Left renal cortex interstitium (tissue), 4 donors: ENCODE results near the gene HBQ1. TPM values are rescaled to one million over a fixed set of nuclear protein-coding genes. Genes with fewer than 3 reads are reported as not detected.
"Not testable (repeated sequence)": the region's sequence is repeated elsewhere in the genome, so short reads cannot be mapped to it uniquely, and the experiment has no call there.

Experiments
- DNase-seq, 4 donors: peaks; one replicate each; pipeline ENCODE4 v3.0.0-alpha.2; 2013; ENCODE audit warnings: low read depth in 4 of 4, low spot score in 2 of 4, missing footprints in 1 of 4
- polyA plus RNA-seq, 4 donors: library from polyadenylated mRNA; unstranded; fragments of 120-200 nt; gene quantifications; one replicate each; pipeline ENCODE4 v1.2.1, GENCODE V29; 2013; ENCODE audit not compliant: insufficient read length in 4 of 4

HBQ1 gene
- polyA plus RNA-seq, 4 donors = 0.77 to 1.2 (median 0.91) TPM

DNA sequence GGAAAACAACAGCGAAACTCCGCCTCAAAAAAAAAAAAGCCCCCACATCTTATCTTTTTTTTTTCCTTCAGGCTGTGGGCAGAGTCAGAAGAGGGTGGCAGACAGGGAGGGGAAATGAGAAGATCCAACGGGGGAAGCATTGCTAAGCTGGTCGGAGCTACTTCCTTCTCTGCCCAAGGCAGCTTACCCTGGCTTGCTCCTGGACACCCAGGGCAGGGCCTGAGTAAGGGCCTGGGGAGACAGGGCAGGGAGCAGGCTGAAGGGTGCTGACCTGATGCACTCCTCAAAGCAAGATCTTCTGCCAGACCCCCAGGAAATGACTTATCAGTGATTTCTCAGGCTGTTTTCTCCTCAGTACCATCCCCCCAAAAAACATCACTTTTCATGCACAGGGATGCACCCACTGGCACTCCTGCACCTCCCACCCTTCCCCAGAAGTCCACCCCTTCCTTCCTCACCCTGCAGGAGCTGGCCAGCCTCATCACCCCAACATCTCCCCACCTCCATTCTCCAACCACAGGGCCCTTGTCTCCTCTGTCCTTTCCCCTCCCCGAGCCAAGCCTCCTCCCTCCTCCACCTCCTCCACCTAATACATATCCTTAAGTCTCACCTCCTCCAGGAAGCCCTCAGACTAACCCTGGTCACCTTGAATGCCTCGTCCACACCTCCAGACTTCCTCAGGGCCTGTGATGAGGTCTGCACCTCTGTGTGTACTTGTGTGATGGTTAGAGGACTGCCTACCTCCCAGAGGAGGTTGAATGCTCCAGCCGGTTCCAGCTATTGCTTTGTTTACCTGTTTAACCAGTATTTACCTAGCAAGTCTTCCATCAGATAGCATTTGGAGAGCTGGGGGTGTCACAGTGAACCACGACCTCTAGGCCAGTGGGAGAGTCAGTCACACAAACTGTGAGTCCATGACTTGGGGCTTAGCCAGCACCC lies 5.0 kb upstream of the HBQ1 start:
- DNase-seq = no peak

DNA sequence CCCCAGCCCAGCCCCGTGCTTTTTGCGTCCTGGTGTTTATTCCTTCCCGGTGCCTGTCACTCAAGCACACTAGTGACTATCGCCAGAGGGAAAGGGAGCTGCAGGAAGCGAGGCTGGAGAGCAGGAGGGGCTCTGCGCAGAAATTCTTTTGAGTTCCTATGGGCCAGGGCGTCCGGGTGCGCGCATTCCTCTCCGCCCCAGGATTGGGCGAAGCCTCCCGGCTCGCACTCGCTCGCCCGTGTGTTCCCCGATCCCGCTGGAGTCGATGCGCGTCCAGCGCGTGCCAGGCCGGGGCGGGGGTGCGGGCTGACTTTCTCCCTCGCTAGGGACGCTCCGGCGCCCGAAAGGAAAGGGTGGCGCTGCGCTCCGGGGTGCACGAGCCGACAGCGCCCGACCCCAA lies 4.3 kb upstream of the HBQ1 start:
- DNase-seq = not testable (repeated sequence)

GRCh38 chr16:176477-177382 lies 3.5 kb upstream of the HBQ1 start, which contains the start of gene HBA1:
Gene HBA1 (plus strand): TSS chr16:176680. CDS start chr16:176717, 37 bp downstream.
- DNase-seq = not testable (repeated sequence)

DNA sequence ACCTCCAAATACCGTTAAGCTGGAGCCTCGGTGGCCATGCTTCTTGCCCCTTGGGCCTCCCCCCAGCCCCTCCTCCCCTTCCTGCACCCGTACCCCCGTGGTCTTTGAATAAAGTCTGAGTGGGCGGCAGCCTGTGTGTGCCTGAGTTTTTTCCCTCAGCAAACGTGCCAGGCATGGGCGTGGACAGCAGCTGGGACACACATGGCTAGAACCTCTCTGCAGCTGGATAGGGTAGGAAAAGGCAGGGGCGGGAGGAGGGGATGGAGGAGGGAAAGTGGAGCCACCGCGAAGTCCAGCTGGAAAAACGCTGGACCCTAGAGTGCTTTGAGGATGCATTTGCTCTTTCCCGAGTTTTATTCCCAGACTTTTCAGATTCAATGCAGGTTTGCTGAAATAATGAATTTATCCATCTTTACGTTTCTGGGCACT lies 2.9 kb upstream of the HBQ1 start:
- no peak for DNase-seq

GRCh38 chr16:177981-178667 lies 2.1 kb upstream of the HBQ1 start:
- no peak for DNase-seq

DNA sequence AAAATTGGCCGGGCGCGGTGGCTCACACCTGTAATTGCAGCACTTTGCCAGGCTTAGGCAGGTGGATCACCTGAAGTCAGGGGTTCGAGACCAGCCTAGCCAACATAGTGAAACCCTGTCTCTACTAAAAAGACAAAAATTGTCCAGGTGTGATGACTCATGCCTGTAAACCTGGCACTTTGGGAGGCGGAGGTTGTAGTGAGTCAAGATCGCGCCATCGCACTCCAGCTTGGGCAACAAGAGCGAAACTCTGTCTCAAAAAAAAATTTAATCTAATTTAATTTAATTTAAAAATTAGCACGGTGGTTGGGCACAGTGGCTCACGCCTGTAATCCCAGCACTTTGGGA lies 1.6 kb upstream of the HBQ1 start:
- DNase-seq = no peak

DNA sequence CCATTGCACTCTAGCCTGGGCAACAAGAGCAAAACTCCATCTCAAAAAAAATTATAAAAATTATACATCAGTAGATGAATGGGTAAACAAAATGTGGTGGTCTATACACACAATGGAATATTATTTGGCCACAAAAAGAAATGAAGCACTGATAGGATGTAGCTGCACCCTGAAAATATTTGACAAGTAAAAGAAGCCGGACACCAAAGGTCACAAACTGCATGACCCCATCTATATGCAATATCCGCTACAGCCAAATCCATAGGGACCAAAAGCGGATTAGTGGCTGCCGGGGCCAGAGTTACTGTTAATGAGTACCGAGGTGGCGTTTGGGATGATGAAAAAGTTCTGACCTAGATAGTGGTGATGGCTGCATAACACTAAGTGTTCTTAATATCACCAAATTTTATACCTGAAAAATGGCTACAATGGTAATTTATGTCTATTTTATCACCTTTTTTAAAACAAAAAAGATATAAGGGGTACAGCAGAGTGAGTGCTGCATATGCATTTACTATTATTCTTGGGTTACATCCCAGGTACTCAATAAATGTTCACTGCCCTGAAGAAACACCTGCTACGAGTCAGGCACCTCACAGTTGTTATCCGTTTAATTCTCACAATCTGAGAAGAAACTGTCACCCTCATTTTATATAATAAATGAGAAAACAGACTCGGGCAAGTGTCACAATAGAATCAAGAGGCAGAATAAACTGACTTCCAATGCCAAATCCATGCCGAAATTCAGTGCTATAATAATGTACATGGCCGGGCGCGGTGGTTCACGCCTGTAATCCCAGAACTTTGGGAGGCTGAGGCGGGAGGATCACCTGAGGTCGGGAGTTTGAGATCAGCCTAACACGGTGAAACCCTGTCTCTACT lies 807 bp upstream of the HBQ1 start:
- no peak for DNase-seq

- no peak for DNase-seq
Observed at GRCh38 chr16:180681-181564, 664 bp downstream of the HBQ1 start.

- peak in 1 of 4 donors; percentile 40 for DNase-seq
Observed at GRCh38 chr16:181565-182021, 1.3 kb downstream of the HBQ1 start.

DNA sequence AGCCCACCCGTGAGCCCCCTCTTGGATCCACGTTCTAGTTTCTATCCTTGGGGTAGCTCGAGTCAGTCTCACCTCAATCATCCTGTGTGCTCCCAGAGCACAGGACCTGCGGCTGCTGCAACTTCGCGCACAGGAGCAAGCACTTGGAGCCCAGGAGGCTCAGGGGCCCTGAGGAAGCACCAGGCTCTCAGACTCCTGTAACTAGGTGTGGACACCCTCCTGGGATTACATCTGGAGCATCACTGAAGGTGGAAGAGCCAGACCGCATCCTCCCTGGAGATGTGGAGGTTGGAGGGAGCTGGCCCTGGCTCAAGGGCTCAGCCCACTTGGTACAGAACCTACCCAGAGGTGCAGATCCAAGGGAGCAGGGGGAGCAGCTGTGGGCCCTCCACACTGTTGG lies 2.7 kb downstream of the HBQ1 start:
- no peak for DNase-seq

DNA sequence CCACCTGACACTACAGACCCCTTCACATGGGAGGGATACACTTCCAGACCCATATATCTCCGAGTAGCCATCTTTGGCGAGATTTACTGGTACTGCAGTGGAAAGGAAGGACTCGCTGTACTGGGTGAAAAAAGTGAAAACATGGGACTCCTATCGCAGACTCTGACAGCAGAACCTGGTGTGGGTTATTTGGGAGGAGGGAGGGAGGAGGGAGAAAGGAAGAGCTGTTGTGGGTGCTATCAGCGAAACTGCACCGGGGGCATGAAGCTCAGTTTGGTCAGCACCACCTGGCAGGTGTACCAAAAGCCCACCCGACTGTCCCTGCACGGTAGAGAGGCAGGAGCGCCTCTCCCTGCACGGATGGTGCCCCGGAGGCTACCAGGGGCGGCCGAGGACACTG lies 5.0 kb downstream of the HBQ1 start:
- no peak for DNase-seq

DNA sequence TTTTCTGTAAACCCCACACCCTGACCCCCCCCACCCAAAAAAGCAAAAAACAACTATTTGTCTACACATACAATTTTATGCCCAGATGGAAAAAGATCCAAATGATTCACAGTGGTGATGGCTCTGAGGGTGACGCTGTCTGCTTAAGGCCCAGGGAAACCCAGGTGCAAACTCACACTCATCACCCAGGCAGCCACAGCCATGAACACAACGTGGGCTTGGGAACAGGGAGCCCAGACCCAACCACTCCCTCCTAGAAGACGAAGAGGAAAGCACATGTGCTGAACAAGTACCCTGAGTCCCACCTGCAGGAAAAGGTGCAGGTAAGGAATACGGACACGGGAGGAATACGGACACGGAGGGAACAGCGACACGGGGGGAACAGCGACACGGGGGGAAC lies 5.4 kb downstream of the HBQ1 start:
- DNase-seq = no peak

DNA sequence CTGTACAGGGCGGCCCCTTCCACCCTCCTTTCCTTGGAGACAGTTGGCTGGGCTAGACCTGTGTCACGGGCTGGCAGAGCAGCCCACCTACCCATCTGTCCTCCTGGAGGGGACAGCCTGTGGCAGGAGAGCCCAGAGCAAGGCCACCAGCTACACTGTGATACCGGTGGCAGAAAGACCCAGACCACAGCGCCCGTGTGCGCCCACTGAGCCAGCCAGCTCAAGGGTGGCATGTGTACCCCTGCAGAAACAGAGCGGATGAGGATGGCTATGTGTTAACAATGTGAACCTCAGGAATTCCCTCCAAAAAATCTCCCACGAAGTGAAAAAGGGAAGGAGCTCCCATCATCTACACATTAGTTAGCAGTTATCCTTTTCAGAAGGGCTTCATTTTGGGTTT lies 7.1 kb downstream of the HBQ1 start:
- no peak for DNase-seq

DNA sequence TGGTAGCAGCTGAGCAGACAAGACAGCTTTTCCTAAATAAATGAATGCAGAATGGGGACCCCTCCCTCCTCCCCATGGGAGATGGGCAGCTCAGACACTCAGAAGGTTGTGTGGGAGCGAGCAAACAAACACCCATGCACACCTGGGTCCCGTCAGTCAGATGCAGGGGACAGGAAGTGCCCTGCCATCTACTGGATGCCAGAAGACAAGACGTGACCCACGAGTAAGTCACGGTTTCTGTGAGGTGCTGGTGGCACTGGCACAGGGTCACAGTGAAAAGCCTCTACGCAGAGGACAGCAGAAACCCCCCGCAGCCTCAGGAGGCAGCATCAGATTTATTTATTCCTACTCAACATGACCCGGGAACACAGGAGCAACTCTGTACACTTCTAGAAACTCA lies 8.4 kb downstream of the HBQ1 start:
- DNase-seq = no peak

- DNase-seq = no peak
Observed at GRCh38 chr16:189604-190186, 9.4 kb downstream of the HBQ1 start.

- no peak for DNase-seq
Observed at GRCh38 chr16:191831-192230, 11.6 kb downstream of the HBQ1 start.

DNA sequence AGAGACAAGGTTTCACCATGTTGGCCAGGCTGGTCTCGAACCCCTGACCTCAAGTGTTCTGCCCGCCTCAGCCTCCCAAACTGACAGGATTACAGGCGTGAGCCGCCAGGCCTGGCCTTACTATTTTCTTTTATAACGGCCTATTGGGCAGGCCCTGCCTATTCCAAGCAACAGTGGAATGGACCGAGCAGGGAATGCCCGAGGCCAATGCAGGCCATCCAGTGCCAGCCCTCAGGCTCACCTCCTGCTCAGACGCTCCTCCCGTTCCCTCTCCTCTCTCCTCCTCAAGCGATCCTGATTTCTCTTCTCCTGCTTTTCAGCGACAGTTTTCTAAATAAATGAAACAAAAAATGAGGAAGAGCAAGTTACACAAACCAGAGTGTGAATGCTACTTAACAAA lies 12.4 kb downstream of the HBQ1 start:
- DNase-seq = no peak

DNA sequence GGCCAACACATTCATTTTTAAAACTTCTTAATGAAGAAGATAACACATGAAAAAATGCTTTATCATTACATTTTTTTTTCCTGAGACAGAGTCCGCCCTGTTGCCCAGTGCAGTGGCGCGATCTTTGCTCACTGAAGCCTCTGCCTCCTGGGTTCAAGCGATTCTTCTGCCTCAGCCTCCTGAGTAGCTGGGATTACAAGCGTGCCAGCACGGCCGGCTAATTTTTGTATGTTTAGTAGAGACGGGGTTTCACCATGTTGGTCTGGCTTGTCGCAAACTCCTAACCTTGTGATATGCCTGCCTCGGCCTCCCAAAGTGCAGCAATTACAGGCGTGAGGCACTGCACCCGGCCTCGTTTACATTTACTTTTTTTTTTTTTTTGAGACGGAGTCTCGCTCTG lies 13.2 kb downstream of the HBQ1 start:
- no peak for DNase-seq
